HS-5 (cell line): Measurements from ENCODE around the gene IGSF21.

ENCODE experiments used
- DNase-seq: peaks from one replicate; pipeline ENCODE4 v3.0.0-alpha.2; 2012; ENCODE audit warnings: low read depth

IGSF21 gene

DNA sequence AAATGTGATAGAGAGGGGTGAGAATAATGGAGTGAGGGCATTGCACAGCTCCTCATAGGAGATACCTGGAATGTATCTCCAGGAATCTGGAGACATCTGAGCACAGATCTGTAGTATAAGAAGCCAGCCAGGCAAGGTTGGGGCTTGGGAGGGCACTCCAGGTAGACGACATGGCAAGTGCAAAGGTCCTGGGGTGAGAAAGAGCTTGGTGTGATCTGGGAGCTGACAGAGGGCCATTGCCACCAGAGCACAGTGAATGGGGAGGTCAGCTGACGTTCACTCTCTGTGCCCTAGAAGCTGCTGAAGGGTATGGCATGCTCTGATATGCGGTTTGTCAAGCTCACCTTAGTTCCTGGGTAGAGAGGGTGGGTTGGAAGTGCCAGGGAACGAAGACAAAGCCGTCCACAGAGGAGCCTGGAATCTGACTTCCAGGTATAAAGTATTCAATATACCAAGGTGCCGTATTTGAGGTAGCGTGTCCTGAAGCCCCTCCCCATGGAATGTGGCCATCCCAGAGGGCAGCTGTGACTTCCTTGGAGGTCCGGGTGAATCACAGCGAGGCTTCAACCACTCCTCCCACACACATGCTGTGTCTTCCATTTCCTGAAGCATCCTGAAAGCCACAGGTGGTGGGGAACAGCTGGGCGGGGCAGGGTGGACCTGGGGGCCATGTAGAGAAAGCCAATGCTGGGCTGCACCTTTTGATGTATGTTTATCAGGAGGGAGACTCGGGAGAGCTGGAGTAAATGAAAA, 190.5 kb downstream of the IGSF21 start:
- no peak for DNase-seq

GRCh38 chr1:18299441-18300338, 192.1 kb downstream of the IGSF21 start:
- no peak for DNase-seq

DNA sequence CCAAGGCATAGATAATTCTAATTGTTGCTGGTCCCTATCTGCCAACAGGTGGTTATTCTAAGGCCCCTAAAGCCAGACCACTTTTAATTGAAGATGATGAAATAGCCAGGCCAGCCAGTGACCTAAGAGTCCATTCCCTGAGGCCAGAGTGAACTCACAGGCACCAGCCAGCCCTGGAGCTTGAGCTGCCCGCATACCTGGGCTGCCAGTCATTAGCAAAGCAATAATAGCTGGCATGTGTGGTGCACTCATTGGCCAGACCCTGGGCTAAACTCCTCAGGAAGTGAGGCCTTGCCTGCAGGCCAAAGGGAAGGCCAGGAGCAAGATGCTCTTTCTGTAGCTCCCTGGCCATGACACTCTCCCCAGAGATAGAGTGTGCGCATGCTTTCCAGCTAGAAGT, 192.8 kb downstream of the IGSF21 start:
- no peak for DNase-seq

DNA sequence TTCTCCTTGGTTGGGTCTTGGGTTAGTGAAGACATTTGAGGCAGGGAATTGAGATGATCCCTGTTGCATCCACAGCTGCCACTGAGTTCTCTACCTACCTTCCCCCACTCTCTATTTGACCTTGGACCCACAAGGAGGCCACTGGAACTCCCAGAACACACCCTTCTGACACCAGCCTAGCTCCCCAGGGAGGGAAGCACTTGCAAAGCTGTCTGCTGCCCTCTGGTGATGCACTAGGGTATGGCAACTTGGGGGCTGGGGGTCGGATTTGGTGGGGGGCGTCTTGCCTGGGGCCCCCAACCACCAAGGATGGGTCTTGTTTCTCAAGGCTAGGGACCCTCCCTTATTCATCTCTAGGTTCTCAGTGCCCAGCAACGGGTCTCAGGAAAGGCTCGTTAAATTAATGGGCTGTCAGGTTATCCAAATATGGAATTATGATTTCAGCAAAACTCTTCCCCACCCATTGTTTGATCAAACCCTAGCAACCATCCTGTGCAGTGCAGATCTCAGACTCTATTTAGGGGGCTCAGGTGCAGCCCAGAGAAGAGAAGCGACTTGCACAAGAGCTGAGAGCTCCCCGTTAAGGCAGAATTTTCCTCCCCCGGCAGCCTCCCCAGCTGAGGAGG, 195.3 kb downstream of the IGSF21 start:
- no peak for DNase-seq

DNA sequence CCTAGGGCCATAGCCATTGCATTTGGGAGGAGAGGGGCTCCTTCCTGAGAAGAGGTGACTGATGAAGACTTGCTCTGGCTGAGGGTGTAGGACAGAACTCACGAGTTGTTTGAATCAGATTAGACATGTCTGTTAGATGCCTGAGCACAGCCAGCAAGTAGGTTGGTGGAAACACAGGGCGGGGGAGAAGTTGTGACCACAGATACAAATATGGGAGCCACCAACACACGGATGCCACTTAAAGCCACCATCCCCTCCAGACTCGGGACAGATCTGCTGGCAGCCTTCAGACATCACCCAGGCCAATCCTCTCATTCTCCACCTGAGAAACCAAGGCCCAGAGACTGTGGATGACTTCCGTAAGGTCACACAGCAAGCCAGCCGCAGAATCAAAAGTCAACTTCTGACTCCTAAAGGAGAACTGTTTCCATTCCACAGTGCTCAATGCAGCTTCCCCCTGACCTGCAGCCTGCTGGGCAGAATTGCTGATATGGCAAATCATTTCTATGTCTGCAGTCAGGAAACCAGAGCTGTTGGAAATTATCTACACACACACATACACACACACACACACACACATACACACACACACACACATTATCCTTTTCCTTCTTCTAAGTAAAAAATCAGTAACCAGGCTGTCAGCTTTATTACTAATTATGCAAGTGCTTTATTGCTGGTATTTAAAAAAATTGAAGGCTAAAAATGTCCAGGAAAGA, 196.7 kb downstream of the IGSF21 start:
- no peak for DNase-seq

GRCh38 chr1:18305182-18305795, 197.7 kb downstream of the IGSF21 start:
- no peak for DNase-seq

DNA sequence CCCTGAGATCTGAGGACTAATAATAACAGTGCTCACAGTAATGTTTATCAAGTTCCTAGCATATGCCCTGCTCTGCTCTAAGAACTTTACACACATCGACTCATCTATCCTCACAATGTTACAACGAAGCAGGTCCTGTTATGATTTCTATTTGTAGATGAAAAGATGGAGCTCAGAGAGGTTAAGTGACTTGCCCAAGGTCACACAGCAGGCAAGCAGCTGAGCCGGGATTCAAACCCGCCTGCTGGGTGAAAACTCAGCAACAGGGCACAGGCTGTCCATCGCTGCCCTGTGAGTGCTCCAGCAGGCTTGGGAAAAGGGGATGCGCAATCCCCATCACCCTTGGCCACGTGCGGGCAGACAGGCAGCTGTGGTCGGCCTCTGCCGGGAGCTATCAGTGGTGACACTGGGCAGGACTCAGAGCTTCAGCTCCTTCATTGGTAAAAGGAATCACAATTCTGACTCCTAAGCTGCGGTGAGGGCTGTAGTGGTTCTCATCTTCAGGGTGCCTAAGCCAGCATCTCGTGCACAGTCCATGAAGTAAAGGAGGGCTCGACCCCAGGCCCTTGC, 199.8 kb downstream of the IGSF21 start:
- DNase-seq: no peak

GRCh38 chr1:18309552-18310155, 202.1 kb downstream of the IGSF21 start:
- DNase-seq: no peak

DNA sequence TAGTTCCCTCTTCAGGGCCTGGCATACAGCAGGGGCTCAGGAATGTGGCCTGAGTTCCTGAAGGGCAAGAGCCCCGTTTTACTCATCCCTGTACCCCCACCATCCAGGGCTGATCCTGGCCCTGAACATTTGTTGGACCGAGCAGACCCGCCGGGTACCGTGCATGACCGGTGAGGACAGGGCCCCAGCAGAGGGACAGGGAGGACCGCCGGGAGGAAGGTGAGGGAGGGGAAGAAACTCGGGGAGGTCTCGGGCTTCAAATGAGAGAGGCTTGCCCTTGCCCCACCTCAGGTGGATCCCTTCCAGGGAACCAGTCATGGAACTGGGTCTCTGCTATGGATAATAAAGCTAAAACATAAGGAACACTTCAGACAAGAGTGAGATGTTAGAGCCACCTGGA, 205.4 kb downstream of the IGSF21 start:
- DNase-seq: no peak

GRCh38 chr1:18313523-18313922, 205.9 kb downstream of the IGSF21 start:
- no peak for DNase-seq

DNA sequence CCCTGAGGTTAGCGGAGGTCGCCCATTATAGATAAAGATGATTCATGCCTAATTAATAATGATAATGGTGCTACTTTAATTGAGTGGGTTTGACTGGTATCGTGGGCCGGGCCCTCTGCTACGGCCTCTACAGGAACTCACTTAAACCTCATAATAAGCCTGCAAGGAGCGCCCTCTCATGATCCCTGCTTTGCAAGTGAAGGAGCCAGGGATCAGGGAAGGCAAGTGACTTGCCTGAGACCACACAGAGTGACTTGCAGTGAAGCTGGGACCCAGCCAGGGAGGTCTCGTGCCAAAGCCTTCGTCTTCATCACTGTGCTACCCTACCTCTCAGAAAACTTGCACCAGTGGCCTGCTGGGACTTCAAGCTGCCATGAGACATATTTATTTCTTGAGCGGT, 206.8 kb downstream of the IGSF21 start:
- no peak for DNase-seq

DNA sequence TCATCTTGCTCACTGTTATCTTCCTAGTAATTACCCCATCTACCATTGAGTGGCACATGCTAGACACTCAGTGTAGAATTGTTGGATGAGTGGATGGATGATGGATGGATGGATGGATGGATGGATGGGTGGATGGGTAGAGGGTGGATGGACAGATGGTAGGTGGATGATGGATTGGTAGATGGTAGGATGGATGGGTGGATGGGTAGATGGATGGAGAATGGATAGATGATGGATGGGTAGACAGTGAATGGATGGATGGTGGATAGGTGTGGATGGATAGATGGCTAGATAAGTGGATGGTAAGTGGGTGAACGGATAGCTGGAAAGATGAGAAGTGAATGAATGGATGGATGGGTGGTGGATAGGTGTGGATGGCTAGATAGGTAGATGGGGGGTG, 207.9 kb downstream of the IGSF21 start:
- no peak for DNase-seq

DNA sequence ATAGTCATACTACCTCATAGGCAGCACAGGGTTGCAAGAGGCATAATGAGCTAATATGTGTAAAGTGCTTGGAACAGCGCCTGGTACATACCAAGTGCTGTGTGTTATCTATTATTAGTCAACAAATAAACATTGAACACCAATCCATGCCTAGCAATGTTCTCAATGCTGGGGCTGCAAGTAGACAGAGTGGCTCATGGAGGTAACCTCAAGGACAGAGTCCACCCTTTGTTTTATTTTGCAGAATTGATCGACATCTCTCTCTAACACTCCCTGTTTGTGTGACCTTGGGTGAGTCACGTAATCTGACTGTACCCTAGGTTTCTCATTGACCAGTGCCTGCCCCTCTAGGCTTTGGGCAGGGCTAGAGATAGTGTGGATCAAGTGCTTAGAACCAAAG, 209.2 kb downstream of the IGSF21 start:
- DNase-seq: no peak

GRCh38 chr1:18319099-18319498, 211.5 kb downstream of the IGSF21 start:
- no peak for DNase-seq

DNA sequence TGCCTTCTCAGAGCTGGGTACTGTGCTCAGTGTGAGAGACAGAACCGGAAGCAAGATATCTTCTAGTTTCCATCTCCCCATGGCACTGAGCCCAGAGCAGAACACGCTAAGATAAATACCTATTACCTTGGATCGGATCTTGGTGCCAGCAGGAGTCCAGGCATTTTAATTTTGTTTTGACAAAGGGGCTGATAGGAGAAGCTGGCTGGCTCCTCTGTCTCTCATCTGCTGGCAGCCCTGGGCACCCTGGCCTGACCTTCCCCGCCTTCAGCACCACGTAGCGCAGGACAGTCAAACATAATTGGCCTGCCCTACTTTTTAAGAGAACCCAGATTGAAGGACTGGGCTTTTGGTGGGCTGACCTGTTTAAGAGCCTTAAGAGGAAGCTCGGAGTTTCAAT, 212.5 kb downstream of the IGSF21 start:
- DNase-seq: no peak

GRCh38 chr1:18322368-18323032, 214.9 kb downstream of the IGSF21 start:
- no peak for DNase-seq

- no peak for DNase-seq
Observed at GRCh38 chr1:18323259-18323658, 215.7 kb downstream of the IGSF21 start.

- no peak for DNase-seq
Observed at GRCh38 chr1:18324246-18324645, 216.6 kb downstream of the IGSF21 start.

- DNase-seq: no peak
Observed at GRCh38 chr1:18325136-18325535, 217.5 kb downstream of the IGSF21 start.

- DNase-seq: no peak
Observed at GRCh38 chr1:18326211-18326897, 218.8 kb downstream of the IGSF21 start.
